Measurements from ENCODE around the gene TNS3. TPM values are rescaled to one million over a fixed set of nuclear protein-coding genes. Genes with fewer than 3 reads are reported as not detected.

TNS3 gene
- total and polyA plus RNA-seq, 2 of the 13 experiments (the other 11 are each of a cell fraction or from before 2014, with no cell fraction given) = 52.9 to 55.7 TPM

GRCh38 chr7:47350425-47350824, 231.5 kb downstream of the TNS3 start (continued):
- TF ChIP-seq ZNF138 (CRISPR knock-in tag; IDR thresholded peaks at IDR 0.05; ENCODE audit: low read depth) = no peak
- TF ChIP-seq MXD3 (CRISPR knock-in tag; IDR thresholded peaks at IDR 0.05) = no peak
- TF ChIP-seq MAFF (IDR thresholded peaks at IDR 0.05; ENCODE audit: low read depth, low read length) = no peak
- no peak for TF ChIP-seq ZNF598 (CRISPR knock-in tag; IDR thresholded peaks at IDR 0.05; ENCODE audit: borderline replicate concordance)
- no peak for TF ChIP-seq SP4 (CRISPR knock-in tag; IDR thresholded peaks at IDR 0.05)

GRCh38 chr7:47349401-47349800, 232.5 kb downstream of the TNS3 start:
- DNase-seq (ENCODE audit: low spot score) (no peak), FAIRE-seq (no peak), ATAC-seq (no peak)
- POLR2A ChIA-PET = no interaction called here
- peaks cover 46% of the 10 kb centered on the region; the same call in 1 of the 2 replicates for H4K20me1 ChIP-seq (ENCODE audit: insufficient read depth, low read length)
- 99% methylated on average over 7 of the region's 7 CpGs for WGBS (ENCODE audit: low lambda C conversion rate)
- peaks cover 5% of the 10 kb centered on the region for H3K79me2 ChIP-seq (ENCODE audit: insufficient read depth, low read length)
- no peaks in the 10 kb centered on the region for H3K9me3 ChIP-seq (ENCODE audit: low read length)
- intact Hi-C loops (cut with micrococcal nuclease; ENCODE audit: unreplicated experiment) = no loop called here
- H3K36me3 ChIP-seq (replicated peaks in 1 of 2; ENCODE audit: control insufficient read depth in 1 of 2, insufficient read depth in 2 of 2, low read length in 2 of 2) = peaks cover 38 to 87% of the 10 kb centered on the region in 2 experiments
- no peaks in the 10 kb centered on the region for H3K4me1 ChIP-seq (ENCODE audit: insufficient read depth, low read length)
- CTCF ChIA-PET (ENCODE audit: low intra/inter-chr PET ratio, low total read pairs) = no interaction called here
- H3K4me2 ChIP-seq (ENCODE audit: low read depth, low read length) = no peak overlapping the region
- no peak overlapping the region for H3K27ac ChIP-seq (ENCODE audit: extremely low read length, insufficient read depth, low read length)
- H3K9ac ChIP-seq (ENCODE audit: insufficient read depth, low read depth, low read length) = no peak overlapping the region
- no peaks in the 10 kb centered on the region for H3K27me3 ChIP-seq (ENCODE audit: control insufficient read depth in 1 of 2, insufficient read depth in 2 of 2, low read length in 2 of 2)
- no peak overlapping the region for H2AFZ ChIP-seq (ENCODE audit: low read length)
- in situ Hi-C loops (cut with HindIII; ENCODE audit: extremely low pct_ligation_motif_present, low pct_unique_long_range_greater_than_20kb) = no loop called here
- H3K4me3 ChIP-seq (replicated peaks in 1 of 3; ENCODE audit: insufficient read depth in 1 of 3, low read depth in 2 of 3, low read length in 3 of 3) = no peak overlapping the region
- no TSS peak for BruUV-seq (replicated peaks)
- no peak for TF ChIP-seq MIER3 (CRISPR knock-in tag; IDR thresholded peaks at IDR 0.05; ENCODE audit: borderline replicate concordance)
- no peak for TF ChIP-seq SOX5 (CRISPR knock-in tag; IDR thresholded peaks at IDR 0.05; ENCODE audit: borderline replicate concordance)
- no peak for TF ChIP-seq ZNF431 (CRISPR knock-in tag; IDR thresholded peaks at IDR 0.05; ENCODE audit: borderline replicate concordance, low read depth)
- no peak for TF ChIP-seq ZFY (CRISPR knock-in tag; IDR thresholded peaks at IDR 0.05)
- TF ChIP-seq HNF1A (IDR thresholded peaks at IDR 0.05; ENCODE audit: low read depth) = no peak
- TF ChIP-seq HNF1A (CRISPR knock-in tag; IDR thresholded peaks at IDR 0.05; ENCODE audit: borderline replicate concordance) = no peak
- TF ChIP-seq SMAD1 (CRISPR knock-in tag; IDR thresholded peaks at IDR 0.05; ENCODE audit: borderline replicate concordance, low read depth) = no peak
- TF ChIP-seq ZFP90 (CRISPR knock-in tag; IDR thresholded peaks at IDR 0.05; ENCODE audit: borderline replicate concordance) = no peak
- no peak for TF ChIP-seq WIZ (CRISPR knock-in tag; IDR thresholded peaks at IDR 0.05)

Data from HepG2 (cell line).